NK-92 (cell line): ENCODE results near the gene RPL27A.

ENCODE experiments used
- DNase-seq: peaks from one replicate; lab custom pipeline; 2025; ENCODE audit not compliant: unreplicated experiment; lab: John Stamatoyannopoulos, UW

The RPL27A gene

DNA sequence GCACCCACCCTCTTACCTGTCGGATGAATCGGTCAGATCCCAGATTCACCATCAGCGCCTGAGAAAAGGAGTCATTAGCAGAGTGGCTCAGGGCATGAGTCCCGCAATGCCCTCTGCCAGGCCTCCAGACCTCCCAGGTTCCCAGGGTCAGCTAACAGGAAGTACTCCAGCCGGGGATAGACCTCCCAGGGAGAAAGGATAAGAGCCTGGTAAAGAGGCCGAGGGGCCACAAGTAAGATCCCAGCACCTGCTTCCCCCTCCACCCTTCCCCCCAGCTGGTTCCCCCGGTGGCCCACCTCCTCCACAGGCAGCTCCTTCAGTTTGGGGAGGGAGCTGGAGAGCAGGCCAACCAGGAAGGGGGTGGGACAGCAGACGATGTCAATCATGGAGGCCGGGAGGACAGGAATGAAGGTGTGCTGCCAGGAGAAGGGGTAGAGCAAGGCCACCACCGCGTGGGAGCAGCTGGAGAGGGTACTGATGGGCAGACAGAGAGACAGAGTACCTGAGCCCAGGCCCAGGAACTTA lies 16.4 kb downstream of the RPL27A start:
- no peak for DNase-seq

GRCh38 chr11:8699903-8700302 lies 17.3 kb downstream of the RPL27A start:
- DNase-seq = no peak

- DNase-seq = no peak
Observed at GRCh38 chr11:8701891-8702597, 19.5 kb downstream of the RPL27A start.

GRCh38 chr11:8702598-8702915 lies 20.0 kb downstream of the RPL27A start:
- no peak for DNase-seq

DNA sequence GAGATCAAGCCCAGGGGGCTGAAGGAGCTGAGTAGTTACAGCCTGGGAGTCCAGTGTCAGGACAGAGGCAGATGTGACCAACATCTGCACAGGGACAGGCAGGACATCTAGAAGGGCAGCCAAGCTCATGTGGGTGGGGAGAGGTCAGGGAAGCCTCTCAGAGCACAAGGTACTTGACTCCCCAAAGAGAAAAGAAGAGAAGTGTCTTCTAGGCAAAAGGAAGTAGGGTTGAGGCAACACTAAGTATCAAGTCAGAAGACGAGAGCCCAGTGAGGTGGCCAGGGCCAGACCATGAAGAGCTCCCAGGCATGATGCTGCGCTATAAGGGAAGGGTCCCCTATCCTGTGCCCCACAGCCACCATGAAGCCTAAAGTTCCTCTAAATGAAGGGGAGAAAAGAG lies 21.5 kb downstream of the RPL27A start:
- DNase-seq = no peak

DNA sequence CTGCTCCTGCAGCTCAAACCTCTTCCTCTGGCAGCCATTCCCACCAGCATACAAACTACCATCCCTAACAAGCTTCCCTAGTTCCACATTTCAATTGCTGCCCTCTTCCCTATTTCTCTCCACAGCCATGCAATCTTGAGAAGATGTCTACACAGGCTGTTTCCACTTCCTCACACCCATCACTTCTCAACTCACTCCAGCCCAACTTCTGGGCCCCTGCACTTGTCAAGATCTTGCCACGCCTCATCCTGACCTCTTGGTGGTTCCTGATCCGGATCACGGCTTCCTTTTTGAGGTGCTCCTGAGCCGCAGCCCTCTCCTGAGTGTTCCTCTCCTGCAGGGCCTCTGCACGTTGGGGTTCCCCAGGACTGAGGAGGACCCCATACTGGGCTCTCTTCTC lies 22.6 kb downstream of the RPL27A start:
- DNase-seq = no peak

GRCh38 chr11:8706673-8707432 lies 24.3 kb downstream of the RPL27A start:
- DNase-seq = no peak

DNA sequence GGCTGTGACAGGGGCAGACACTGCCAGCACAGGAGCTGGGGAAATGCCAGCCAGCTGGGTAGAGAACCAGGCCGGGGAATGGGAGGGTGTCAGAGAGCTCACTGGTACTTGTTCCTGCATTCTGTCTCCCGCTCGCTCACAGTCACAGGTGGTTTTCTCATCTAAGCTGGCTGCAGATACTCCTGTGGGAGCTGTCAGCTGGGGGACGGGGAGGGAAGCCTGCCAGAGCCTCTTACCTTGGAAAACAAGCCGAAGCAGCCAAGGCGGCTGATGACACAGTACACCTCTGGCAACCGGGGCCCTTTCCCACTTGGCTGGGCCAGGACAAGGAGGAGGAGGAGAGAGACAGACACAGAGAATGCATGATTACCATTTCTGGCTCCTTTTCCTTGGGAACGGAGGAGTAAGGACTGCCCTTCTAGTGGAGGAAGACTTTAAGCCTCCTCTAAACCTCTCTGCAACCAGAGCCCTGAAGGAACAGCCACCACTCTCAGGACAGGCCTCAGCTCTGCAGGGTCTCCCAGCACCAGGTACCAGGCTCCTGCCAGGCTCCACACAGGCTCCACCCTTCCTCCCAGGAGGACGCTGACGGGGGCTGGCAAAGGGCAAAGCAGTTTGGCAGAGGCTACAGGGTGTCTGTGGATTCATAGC lies 25.1 kb downstream of the RPL27A start:
- no peak for DNase-seq

GRCh38 chr11:8709002-8709672 lies 26.5 kb downstream of the RPL27A start:
- DNase-seq = no peak

- DNase-seq = no peak
Observed at GRCh38 chr11:8709777-8710176, 27.2 kb downstream of the RPL27A start.

GRCh38 chr11:8711895-8712442 lies 29.4 kb downstream of the RPL27A start:
- no peak for DNase-seq

DNA sequence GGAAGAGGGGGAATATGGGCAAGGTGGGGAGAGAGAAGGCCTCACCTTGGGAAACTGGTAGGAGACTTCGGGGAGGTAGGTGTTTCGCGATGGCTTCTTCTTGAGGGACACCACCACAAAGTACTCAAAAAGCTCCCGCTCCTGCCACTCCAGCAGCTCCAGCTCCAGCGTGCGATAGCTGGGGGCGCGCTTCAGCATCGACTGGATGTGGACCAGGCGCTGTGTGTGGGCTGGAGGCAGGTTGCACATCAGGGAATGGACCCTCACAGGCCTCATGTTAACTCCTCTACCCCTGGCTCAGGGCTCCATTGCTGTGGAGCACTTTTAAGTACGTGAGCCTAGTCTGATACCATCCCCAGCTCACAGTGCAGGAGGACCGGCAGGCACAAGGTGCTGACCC lies 29.9 kb downstream of the RPL27A start:
- DNase-seq = no peak

DNA sequence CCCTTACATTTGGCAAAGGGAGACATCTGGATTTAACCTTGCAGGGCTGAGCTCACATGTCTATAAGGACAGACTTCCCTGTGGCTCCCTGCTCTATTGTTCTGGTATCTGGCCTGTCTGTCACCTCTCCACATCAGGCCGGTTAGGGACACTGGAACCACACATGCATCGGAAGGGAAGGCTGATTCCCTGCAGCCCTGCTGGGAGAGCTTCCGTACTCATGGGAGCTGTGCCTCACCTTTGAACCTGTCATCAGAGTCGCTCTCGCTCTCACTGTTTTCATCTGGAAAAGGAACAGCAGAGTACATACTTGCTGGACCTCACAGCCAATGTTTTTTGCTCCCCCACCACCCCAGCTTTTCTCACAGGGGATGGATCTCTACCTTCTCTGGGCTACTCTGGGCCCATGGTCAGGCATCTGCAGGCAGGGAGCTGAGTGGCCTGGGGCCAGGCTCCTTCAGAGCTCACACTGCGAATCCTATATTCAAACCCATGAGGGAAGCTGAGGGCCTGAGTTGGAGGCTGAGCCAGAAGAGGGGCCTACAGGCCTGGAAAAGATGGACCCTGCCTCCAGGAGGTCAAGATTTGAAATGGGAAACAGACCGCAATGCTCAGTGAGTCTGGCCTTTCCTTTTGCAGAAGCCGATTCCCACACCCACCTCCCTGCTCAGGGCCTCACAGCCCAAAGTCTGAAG lies 31.3 kb downstream of the RPL27A start:
- no peak for DNase-seq

GRCh38 chr11:8714622-8715225 lies 32.1 kb downstream of the RPL27A start:
- no peak for DNase-seq

DNA sequence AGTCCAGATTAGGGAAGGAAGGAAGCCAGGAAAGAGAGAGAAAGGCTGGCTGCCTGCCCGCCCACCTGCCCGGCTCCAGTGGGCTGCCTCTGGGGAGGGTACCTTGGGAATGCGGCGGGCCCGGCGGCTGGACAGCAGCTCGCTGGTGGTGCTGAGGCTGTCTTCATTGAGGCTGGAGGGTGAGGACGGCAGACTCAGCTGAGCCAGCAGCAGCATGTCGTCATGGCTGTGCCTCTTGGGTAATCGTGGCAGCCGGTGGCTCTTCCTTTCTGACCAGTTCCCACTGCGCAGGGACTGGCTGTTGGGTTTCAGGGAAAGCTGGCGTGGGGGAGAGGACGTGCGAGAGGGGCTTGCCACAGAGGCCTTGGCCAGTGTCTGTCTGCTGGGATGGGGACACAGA lies 32.9 kb downstream of the RPL27A start:
- DNase-seq = no peak

GRCh38 chr11:8717544-8717875 lies 34.9 kb downstream of the RPL27A start:
- no peak for DNase-seq

DNA sequence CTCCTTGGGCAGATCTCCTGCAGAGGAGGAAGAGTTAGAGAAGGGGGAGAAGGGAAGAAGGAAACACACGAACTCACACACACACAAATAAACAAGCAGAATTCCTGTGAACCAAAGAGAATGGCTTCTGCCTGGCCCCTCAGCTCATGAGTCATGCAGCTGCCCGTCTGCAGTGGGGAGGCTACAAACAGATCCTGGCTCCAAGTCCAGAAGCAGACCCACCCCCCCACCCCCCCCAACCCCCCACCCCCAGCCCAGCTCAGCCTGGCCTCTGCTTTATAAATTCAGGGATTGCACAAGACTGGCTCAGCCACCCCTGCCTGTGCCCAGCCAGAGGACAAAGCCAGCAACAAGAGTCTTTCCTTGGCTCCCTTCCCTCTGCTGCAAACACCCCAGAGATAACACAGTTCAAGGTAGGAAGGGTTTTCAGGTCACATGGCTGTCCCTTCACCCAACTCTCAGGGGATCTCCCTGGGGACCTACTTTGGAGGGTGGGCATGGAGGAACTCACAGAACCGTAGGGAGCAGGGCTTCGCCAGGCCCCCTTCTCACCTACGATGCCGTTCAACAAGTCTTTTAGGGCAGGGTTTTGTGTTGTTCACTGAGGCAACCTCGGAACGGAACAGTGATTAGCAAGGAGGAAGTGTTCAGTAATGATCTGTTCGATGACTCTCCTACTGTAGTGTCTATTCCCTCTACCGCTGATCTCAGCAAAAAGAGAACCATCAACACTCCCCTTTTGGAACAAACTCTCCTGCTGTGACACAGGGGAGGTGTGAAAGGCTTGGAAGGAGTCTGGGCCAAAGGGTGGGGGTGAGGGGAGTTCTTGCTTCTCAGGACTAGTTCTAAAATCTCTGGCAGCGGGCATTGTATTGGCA lies 35.5 kb downstream of the RPL27A start:
- DNase-seq = no peak

DNA sequence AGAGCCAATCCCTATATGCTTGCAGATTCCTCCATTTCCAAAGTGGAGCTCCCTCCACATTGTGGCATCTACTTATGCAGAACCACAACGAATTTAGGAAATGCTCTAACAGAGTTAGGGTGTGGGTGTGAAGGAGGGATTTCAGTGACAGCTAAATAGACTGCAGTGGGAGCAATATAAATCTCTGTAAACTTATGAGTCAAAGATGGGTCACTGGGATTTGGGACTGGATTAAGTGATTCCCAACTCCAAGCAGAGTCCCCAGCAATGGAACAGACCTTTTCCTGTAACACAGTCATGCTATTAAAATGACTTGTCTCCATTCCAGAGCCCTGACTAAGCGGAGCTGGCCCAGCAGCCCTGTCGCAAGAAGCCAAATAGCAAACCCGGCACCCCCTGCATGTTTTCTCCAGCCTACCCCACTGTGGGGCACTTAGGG lies 36.6 kb downstream of the RPL27A start:
- no peak for DNase-seq

DNA sequence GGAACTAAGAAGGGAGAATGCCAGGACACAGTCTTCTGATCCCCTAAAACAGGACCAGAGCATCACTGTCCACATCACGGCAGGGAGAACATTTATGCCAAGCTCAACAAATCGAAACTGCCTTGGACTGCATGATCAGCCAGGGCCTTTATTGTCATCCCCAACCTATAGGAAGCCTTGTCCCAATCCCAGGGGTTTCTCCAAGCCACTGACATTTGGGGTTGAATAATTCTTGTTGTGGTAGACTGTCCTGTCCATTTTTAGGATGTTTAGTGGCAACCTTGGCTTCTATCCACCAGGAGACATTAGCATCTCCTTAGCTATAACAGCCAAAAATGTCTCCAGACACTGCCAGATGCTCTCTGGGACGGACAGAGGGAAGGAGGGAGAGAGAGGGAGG lies 37.1 kb downstream of the RPL27A start:
- DNase-seq = no peak
